Small intestine (tissue), 7 donors: Measurements from ENCODE around the gene ZCCHC9. TPM values are rescaled to one million over a fixed set of nuclear protein-coding genes. Genes with fewer than 3 reads are reported as not detected.
"Not testable (repeated sequence)": the region's sequence is repeated elsewhere in the genome, so short reads cannot be mapped to it uniquely, and the experiment has no call there.

Experiments used
- DNase-seq, 2 donors: peaks; one replicate each; pipeline versions ENCODE4 v3.0.0 to v3.0.0-alpha.2; 2013
- FAIRE-seq: peaks from 2 replicates; lab custom pipeline; 2012; peaks lifted over from hg19 to GRCh38; lab: Jason Lieb, UNC
- H3K27ac ChIP-seq, 3 donors: one replicate each; pipeline ENCODE4 v1.5.1; 2013; ENCODE audit warnings: low read length in 2 of 3, mild to moderate bottlenecking in 2 of 3, control low read depth in 1 of 3, inconsistent platforms in 1 of 3, low read depth in 1 of 3, moderate library complexity in 1 of 3
- H3K27me3 ChIP-seq, 3 donors: one replicate each; pipeline ENCODE4 v1.6.1; 2013; ENCODE audit warnings: low read length in 3 of 3, inconsistent platforms in 1 of 3; ENCODE audit not compliant: control insufficient read depth in 3 of 3, insufficient read depth in 3 of 3
- H3K36me3 ChIP-seq, 3 donors: one replicate each; pipeline ENCODE4 v1.6.1; 2013; ENCODE audit warnings: low read length in 3 of 3, inconsistent platforms in 1 of 3, low read depth in 1 of 3, mild to moderate bottlenecking in 1 of 3, moderate library complexity in 1 of 3; ENCODE audit not compliant: control insufficient read depth in 3 of 3, insufficient read depth in 2 of 3
- H3K4me1 ChIP-seq, 3 donors: one replicate each; pipeline ENCODE4 v1.6.1; 2013; ENCODE audit warnings: low read length in 2 of 3, inconsistent platforms in 1 of 3, low read depth in 1 of 3, mild to moderate bottlenecking in 1 of 3, moderate library complexity in 1 of 3; ENCODE audit not compliant: control insufficient read depth in 3 of 3, insufficient read depth in 2 of 3
- H3K4me3 ChIP-seq, 3 donors: one replicate each; pipeline ENCODE4 v1.5.1; 2013; ENCODE audit warnings: low read length in 3 of 3, control low read depth in 1 of 3, inconsistent platforms in 1 of 3, low read depth in 1 of 3, mild to moderate bottlenecking in 1 of 3, moderate library complexity in 1 of 3
- H3K9me3 ChIP-seq, 2 donors: one replicate each; pipeline ENCODE4 v1.6.1; 2013; ENCODE audit warnings: low read depth in 1 of 2, low read length in 1 of 2; ENCODE audit not compliant: control insufficient read depth in 2 of 2, insufficient read depth in 1 of 2
- WGBS, 3 donors: extraction: QIAGEN DNeasy Blood & Tissue Kit; methylation state at CpG; one replicate each; pipeline ENCODE4 v1.1.7; 2013; 5-methylcytosine and 5-hydroxymethylcytosine counted together
- polyA plus RNA-seq, 4 donors: library from polyadenylated mRNA; stranded (reverse) in 3 of 4; unstranded in 1 of 4; fragments of 200-250 nt in 3 of 4; fragments of 120-200 nt in 1 of 4; gene quantifications; one replicate each; pipeline versions ENCODE4 v1.2.1 to v1.2.3, GENCODE V29; 2013
- donor health status: healthy with polysubstance abuse.
- donor health status: control.
- donor health status: control.
- donor health status: Bipolar disorder and iron deficiency.
- donor health status: healthy.

The ZCCHC9 gene
- polyA plus RNA-seq, 4 donors = 24.4 to 38.7 (median 30.4) TPM

- DNase-seq (no peak), FAIRE-seq (no peak)
- H3K4me3 ChIP-seq = no peak overlapping the region
- H3K27me3 ChIP-seq = no peaks in the 10 kb centered on the region
- H3K4me1 ChIP-seq = no peaks in the 10 kb centered on the region
- 83 to 89% (median 88%) methylated on average over 2 of the region's 2 CpGs for WGBS, 3 donors
- H3K9me3 ChIP-seq = peaks cover 0 to 20% of the 10 kb centered on the region in 2 donors
- no peak overlapping the region for H3K27ac ChIP-seq
- H3K36me3 ChIP-seq = peaks cover 0 to 7% (median 0%) of the 10 kb centered on the region in 3 donors
These were observed 9.3 kb upstream of the ZCCHC9 start for GRCh38 chr5:81292130-81292529.

GRCh38 chr5:81294021-81294420 is 7.4 kb upstream of the ZCCHC9 start:
- 78 to 93% (median 83%) methylated on average over 5 of the region's 5 CpGs for WGBS, 3 donors
- not testable (repeated sequence) for FAIRE-seq, H3K4me1 ChIP-seq, H3K4me3 ChIP-seq, H3K27ac ChIP-seq, H3K27me3 ChIP-seq, H3K36me3 ChIP-seq, DNase-seq
- H3K9me3 ChIP-seq = peaks cover 0 to 20% of the 10 kb centered on the region in 2 donors

- Histone ChIP-seq H3K9me3 (peaks cover 0 to 8% of the 10 kb centered on the region in 2 donors), H3K27ac (no peak overlapping the region), H3K4me3 (no peak overlapping the region), H3K27me3 (no peaks in the 10 kb centered on the region), H3K4me1 (peaks cover 5 to 16% (median 7%) of the 10 kb centered on the region in 3 donors), H3K36me3 (peaks cover 0 to 6% (median 0%) of the 10 kb centered on the region in 3 donors)
- 78 to 81% (median 80%) methylated on average over 4 of the region's 4 CpGs for WGBS, 3 donors
- DNase-seq = no peak
- no peak for FAIRE-seq
These were observed 3.9 kb upstream of the ZCCHC9 start for GRCh38 chr5:81297531-81297930.

GRCh38 chr5:81300921-81301270 is 491 bp upstream of the ZCCHC9 start:
- Histone ChIP-seq H3K9me3 (no peaks in the 10 kb centered on the region), H3K4me1 (peaks cover 7 to 16% (median 9%) of the 10 kb centered on the region in 3 donors), H3K27ac (peak overlapping the region; percentile 71 to 97 (median 93)), H3K27me3 (no peaks in the 10 kb centered on the region), H3K4me3 (peak overlapping the region; percentile 68 to 76 (median 74)), H3K36me3 (peaks cover 0 to 4% (median 0%) of the 10 kb centered on the region in 3 donors)
- FAIRE-seq = no peak
- 0 to 1% (median 0%) methylated on average over 2 of the region's 2 CpGs for WGBS, 3 donors
- DNase-seq = no peak

- FAIRE-seq = no peak
- H3K36me3 ChIP-seq = peaks cover 0 to 4% (median 0%) of the 10 kb centered on the region in 3 donors
- H3K9me3 ChIP-seq = no peaks in the 10 kb centered on the region
- no peaks in the 10 kb centered on the region for H3K27me3 ChIP-seq
- DNase-seq = no peak
- H3K4me1 ChIP-seq = peaks cover 7 to 16% (median 9%) of the 10 kb centered on the region in 3 donors
- no peak overlapping the region for H3K27ac ChIP-seq
- peak overlapping the region in 2 of 3 donors; percentile 68 to 74 for H3K4me3 ChIP-seq
- 85 to 91% (median 88%) methylated on average over 5 of the region's 5 CpGs for WGBS, 3 donors
These were observed 1.2 kb downstream of the ZCCHC9 start for GRCh38 chr5:81302596-81302995.

- Histone ChIP-seq H3K36me3 (peaks cover 0 to 4% (median 2%) of the 10 kb centered on the region in 3 donors), H3K4me1 (peaks cover 7 to 16% (median 9%) of the 10 kb centered on the region in 3 donors), H3K4me3 (no peak overlapping the region), H3K27me3 (no peaks in the 10 kb centered on the region), H3K27ac (no peak overlapping the region), H3K9me3 (no peaks in the 10 kb centered on the region)
- DNase-seq (no peak), FAIRE-seq (no peak)
- WGBS, 3 donors = 85 to 94% (median 91%) methylated on average over 1 of the region's 1 CpG
These were observed 2.2 kb downstream of the ZCCHC9 start for GRCh38 chr5:81303563-81303962.

- no peaks in the 10 kb centered on the region for H3K27me3 ChIP-seq
- FAIRE-seq (no peak), DNase-seq (no peak)
- H3K4me3 ChIP-seq = no peak overlapping the region
- peaks cover 4 to 5% (median 5%) of the 10 kb centered on the region in 3 donors for H3K4me1 ChIP-seq
- no peaks in the 10 kb centered on the region for H3K9me3 ChIP-seq
- H3K36me3 ChIP-seq = peaks cover 2 to 6% (median 2%) of the 10 kb centered on the region in 3 donors
- no peak overlapping the region for H3K27ac ChIP-seq
These were observed 4.4 kb downstream of the ZCCHC9 start for GRCh38 chr5:81305785-81306184.

- FAIRE-seq (peak; percentile 51), DNase-seq (no peak)
- Histone ChIP-seq H3K36me3 (peaks cover 6 to 11% (median 9%) of the 10 kb centered on the region in 3 donors), H3K4me1 (no peaks in the 10 kb centered on the region), H3K9me3 (no peaks in the 10 kb centered on the region), H3K4me3 (no peak overlapping the region), H3K27ac (no peak overlapping the region), H3K27me3 (no peaks in the 10 kb centered on the region)
- WGBS, 3 donors = 92 to 97% (median 93%) methylated on average over 2 of the region's 2 CpGs
These were observed 7.4 kb downstream of the ZCCHC9 start for GRCh38 chr5:81308836-81309235.
